CD14-positive monocyte (primary cell): Measurements from ENCODE around the gene IMMP1L. TPM values are rescaled to one million over a fixed set of nuclear protein-coding genes. Genes with fewer than 3 reads are reported as not detected.

Experiments used
- DNase-seq, 3 donors: peaks; one replicate each; pipeline ENCODE4 v3.0.0-alpha.2; 2011 to 2022
- H2AFZ ChIP-seq: 2 replicates; pipeline ENCODE4 v1.6.0; 2012; ENCODE audit warnings: mild to moderate bottlenecking, low read depth, low read length, inconsistent platforms; ENCODE audit not compliant: insufficient read depth, poor library complexity, severe bottlenecking
- H3K27ac ChIP-seq, 2 donors: 1 replicate in 1 of 2; 2 replicates in 1 of 2; pipeline ENCODE4 v1.5.1; 2012 to 2013; ENCODE audit warnings: low read length in 2 of 2, control low read depth in 1 of 2, inconsistent platforms in 1 of 2, low read depth in 1 of 2, mild to moderate bottlenecking in 1 of 2
- H3K27me3 ChIP-seq, 2 donors: one replicate each; pipeline versions ENCODE4 v1.6.0 to v1.6.1; 2011 to 2013; ENCODE audit warnings: low read length in 2 of 2; ENCODE audit not compliant: control insufficient read depth in 2 of 2, insufficient read depth in 2 of 2
- H3K36me3 ChIP-seq, 2 donors: replicated peaks in 1 of 2; 1 replicate in 1 of 2; 2 replicates in 1 of 2; pipeline versions ENCODE4 v1.5.1 to v1.6.1; 2012 to 2013; ENCODE audit warnings: low read length in 2 of 2, control low read depth in 1 of 2, inconsistent platforms in 1 of 2, mild to moderate bottlenecking in 1 of 2; ENCODE audit not compliant: insufficient read depth in 2 of 2, control insufficient read depth in 1 of 2
- H3K4me1 ChIP-seq, 2 donors: 1 replicate in 1 of 2; 2 replicates in 1 of 2; pipeline versions ENCODE4 v1.5.1 to v1.6.1; 2012 to 2013; ENCODE audit warnings: low read length in 2 of 2, control low read depth in 1 of 2, inconsistent platforms in 1 of 2, mild to moderate bottlenecking in 1 of 2, moderate library complexity in 1 of 2; ENCODE audit not compliant: insufficient read depth in 2 of 2, control insufficient read depth in 1 of 2
- H3K4me2 ChIP-seq: replicated peaks from 2 replicates; pipeline ENCODE3; 2012; ENCODE audit warnings: low read length, moderate library complexity, mild to moderate bottlenecking; ENCODE audit not compliant: poor library complexity, severe bottlenecking; ENCODE audit errors: extremely low read depth
- H3K4me3 ChIP-seq, 3 experiments: fragments of 200-600 bp in 1 of 3; sonication (generic) in 1 of 3; replicated peaks in 1 of 3; 1 replicate in 2 of 3; 2 replicates in 1 of 3; pipeline ENCODE4 v1.5.1; 2011 to 2013; ENCODE audit warnings: low read length in 3 of 3, mild to moderate bottlenecking in 3 of 3, control low read depth in 2 of 3, low read depth in 2 of 3, inconsistent platforms in 1 of 3, moderate library complexity in 1 of 3
- H3K79me2 ChIP-seq: 2 replicates; pipeline ENCODE4 v1.6.0; 2012; ENCODE audit warnings: mild to moderate bottlenecking, control low read depth, inconsistent platforms, low read length, moderate library complexity; ENCODE audit not compliant: insufficient read depth
- H3K9ac ChIP-seq: 2 replicates; pipeline ENCODE4 v1.6.0; 2017; ENCODE audit warnings: low read length, mild to moderate bottlenecking; ENCODE audit not compliant: insufficient read depth, poor library complexity, severe bottlenecking
- H3K9me3 ChIP-seq, 2 donors: replicated peaks in 1 of 2; 1 replicate in 1 of 2; 2 replicates in 1 of 2; pipeline versions ENCODE4 v1.5.1 to v1.6.1; 2012 to 2013; ENCODE audit warnings: low read length in 2 of 2, control low read depth in 1 of 2; ENCODE audit not compliant: control insufficient read depth in 1 of 2, insufficient read depth in 1 of 2
- H4K20me1 ChIP-seq: 2 replicates; pipeline ENCODE4 v1.6.0; 2012; ENCODE audit warnings: mild to moderate bottlenecking, low read length, control low read depth, moderate library complexity; ENCODE audit not compliant: insufficient read depth
- H3K27ac Mint-ChIP-seq, 7 donors: one replicate each; pipeline ENCODE4 v1.8.0; 2020; ENCODE audit warnings: mild to moderate bottlenecking in 7 of 7, mixed read lengths in 7 of 7, moderate library complexity in 6 of 7, inconsistent platforms in 2 of 7
- H3K27me3 Mint-ChIP-seq, 3 donors: one replicate each; pipeline ENCODE4 v1.8.0; 2021 to 2022; ENCODE audit warnings: low read depth in 3 of 3, mild to moderate bottlenecking in 3 of 3, mixed read lengths in 3 of 3, moderate library complexity in 3 of 3, inconsistent platforms in 1 of 3
- H3K36me3 Mint-ChIP-seq, 2 donors: one replicate each; pipeline ENCODE4 v1.8.0; 2020; ENCODE audit warnings: mixed read lengths in 2 of 2, inconsistent platforms in 1 of 2, mild to moderate bottlenecking in 1 of 2
- H3K4me1 Mint-ChIP-seq: one replicate; pipeline ENCODE4 v1.8.0; 2020; ENCODE audit warnings: mild to moderate bottlenecking, mixed read lengths
- H3K4me3 Mint-ChIP-seq, 2 donors: one replicate each; pipeline ENCODE4 v1.8.0; 2020; ENCODE audit warnings: mild to moderate bottlenecking in 2 of 2, mixed read lengths in 2 of 2, moderate library complexity in 1 of 2
- H3K9me3 Mint-ChIP-seq, 7 donors: one replicate each; pipeline ENCODE4 v1.8.0; 2020 to 2022; ENCODE audit warnings: mixed read lengths in 7 of 7, mild to moderate bottlenecking in 6 of 7, moderate library complexity in 6 of 7, inconsistent platforms in 2 of 7
- CTCF ChIP-seq: fragments of 200-600 bp; IDR thresholded peaks from one replicate; pipeline ENCODE4 v1.8.0; 2022; ENCODE audit warnings: antibody characterized with exemption, mild to moderate bottlenecking
- WGBS: methylation state at CpG from one replicate; pipeline ENCODE4 v1.1.5; 2013; ENCODE audit warnings: missing lambda C conversion rate; ENCODE audit not compliant: insufficient coverage; 5-methylcytosine and 5-hydroxymethylcytosine counted together
- intact Hi-C, 2 donors: fragments of 100-400 bp; cut with micrococcal nuclease; formaldehyde crosslinking; loops; one replicate each; pipeline versions ENCODE4 v1.15.0 to v1.15.1; 2023
- polyA plus RNA-seq, 3 donors: library from polyadenylated mRNA; depleted of rRNA in 1 of 3; unstranded in 2 of 3; stranded (reverse) in 1 of 3; fragments of 300-500 nt in 2 of 3; fragments of >200 nt in 1 of 3; fragmentation: Illumina TruSeq in 2 of 3; gene quantifications; 1 replicate in 2 of 3; 2 replicates in 1 of 3; pipeline ENCODE4 v1.2.3, GENCODE V29; 2012 to 2021

Gene IMMP1L
- polyA plus RNA-seq, 3 donors: 0.53 to 5.0 (median 4.7) TPM

- Mint-ChIP-seq H3K9me3 (no peaks in the 10 kb centered on the region), H3K27me3 (no peaks in the 10 kb centered on the region), H3K4me3 (no peak overlapping the region), H3K27ac (no peak overlapping the region), H3K4me1 (no peaks in the 10 kb centered on the region), H3K36me3 (peaks cover 3% of the 10 kb centered on the region in 2 donors)
- Histone ChIP-seq H4K20me1 (no peaks in the 10 kb centered on the region), H2AFZ (no peak overlapping the region), H3K27ac (no peak overlapping the region), H3K4me1 (no peaks in the 10 kb centered on the region), H3K79me2 (no peaks in the 10 kb centered on the region), H3K9me3 (no peaks in the 10 kb centered on the region), H3K27me3 (no peaks in the 10 kb centered on the region), H3K4me3 (no peak overlapping the region), H3K36me3 (peaks cover 0 to 3% of the 10 kb centered on the region in 2 donors), H3K4me2 (no peak overlapping the region), H3K9ac (no peak overlapping the region)
- no peak for DNase-seq
- no CpG with 5 or more reads among the region's 1 CpG for WGBS
- TF ChIP-seq CTCF: no peak
- intact Hi-C loops: no loop called here
Observed at GRCh38 chr11:31419669-31420068, 89.8 kb downstream of the IMMP1L start.

DNA sequence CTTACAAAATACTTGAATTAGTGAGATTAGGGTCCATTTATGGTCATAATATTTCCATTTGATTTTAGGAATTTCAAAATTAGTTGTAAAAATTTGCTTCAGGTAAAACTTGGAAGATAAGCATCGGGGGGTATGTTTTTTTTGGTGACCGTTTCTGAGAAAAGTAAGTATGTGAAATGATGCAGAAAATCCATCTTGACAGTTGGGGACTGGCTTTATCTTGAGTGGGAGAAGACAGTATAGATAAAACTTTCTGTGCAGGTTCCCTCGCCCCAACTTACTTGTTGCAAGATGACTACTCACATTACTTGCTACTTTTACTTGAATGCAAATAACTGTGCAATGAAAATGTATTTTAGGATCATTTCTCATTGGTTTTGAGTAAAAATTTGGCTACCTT lies 90.3 kb downstream of the IMMP1L start:
- intact Hi-C loops: no loop called here
- Mint-ChIP-seq H3K4me3 (no peak overlapping the region), H3K9me3 (no peaks in the 10 kb centered on the region), H3K27ac (no peak overlapping the region), H3K4me1 (no peaks in the 10 kb centered on the region), H3K27me3 (no peaks in the 10 kb centered on the region), H3K36me3 (peaks cover 4 to 5% of the 10 kb centered on the region in 2 donors)
- Histone ChIP-seq H2AFZ (no peak overlapping the region), H3K9me3 (no peaks in the 10 kb centered on the region), H3K4me2 (no peak overlapping the region), H3K79me2 (no peaks in the 10 kb centered on the region), H3K4me1 (no peaks in the 10 kb centered on the region), H3K9ac (no peak overlapping the region), H4K20me1 (no peaks in the 10 kb centered on the region), H3K27me3 (no peaks in the 10 kb centered on the region), H3K4me3 (no peak overlapping the region), H3K36me3 (peaks cover 0 to 3% of the 10 kb centered on the region in 2 donors), H3K27ac (no peak overlapping the region)
- TF ChIP-seq CTCF: no peak
- WGBS: 100% methylated on average over 2 of the region's 3 CpGs
- no peak for DNase-seq
